K562 (cell line): Measurements from ENCODE around the gene GRID2IP. TPM values are rescaled to one million over a fixed set of nuclear protein-coding genes. Genes with fewer than 3 reads are reported as not detected.

ENCODE experiments used
- CBX3 ChIP-seq, 2 experiments: IDR thresholded peaks; 1 replicate in 1 of 2; 2 replicates in 1 of 2; pipeline ENCODE4 v1.6.1; 2012; ENCODE audit warnings: inconsistent platforms in 2 of 2, low read length in 2 of 2, borderline replicate concordance in 1 of 2, control low read depth in 1 of 2
- CREB3L1 ChIP-seq: fragments of 450-650 bp; IDR thresholded peaks from 2 replicates; pipeline ENCODE4 v1.6.1; 2014; ENCODE audit warnings: low read depth, mild to moderate bottlenecking, moderate library complexity, borderline replicate concordance
- CREB5 ChIP-seq: fragments of 250-450 bp; sonication (Bioruptor Pico); IDR thresholded peaks from 2 replicates; pipeline ENCODE4 v1.5.0; 2020; ENCODE audit warnings: mild to moderate bottlenecking
- DACH1 ChIP-seq: fragments of 450-650 bp; IDR thresholded peaks from 2 replicates; pipeline ENCODE4 v1.6.1; 2018; ENCODE audit not compliant: partially characterized antibody
- HOXB6 ChIP-seq: fragments of 250-450 bp; sonication (Bioruptor Pico); IDR thresholded peaks from 2 replicates; pipeline ENCODE4 v1.5.1; 2022; ENCODE audit warnings: mild to moderate bottlenecking, borderline replicate concordance
- KAT8 ChIP-seq: fragments of 450-650 bp; IDR thresholded peaks from 2 replicates; pipeline ENCODE4 v1.6.1; 2016; ENCODE audit warnings: low read depth, mild to moderate bottlenecking
- L3MBTL2 ChIP-seq: fragments of 450-650 bp; IDR thresholded peaks from 2 replicates; pipeline ENCODE4 v1.6.1; 2016; ENCODE audit warnings: mild to moderate bottlenecking, moderate library complexity
- MEIS2 ChIP-seq: fragments of 450-650 bp; IDR thresholded peaks from 2 replicates; pipeline ENCODE4 v1.6.1; 2014; ENCODE audit warnings: mild to moderate bottlenecking; ENCODE audit not compliant: partially characterized antibody
- NR1H2 ChIP-seq: sonication (generic); formaldehyde crosslinking; IDR thresholded peaks from 2 replicates; pipeline ENCODE4 v1.4.0; 2020; ENCODE audit warnings: mild to moderate bottlenecking, missing genetic modification reagents
- PTBP1 ChIP-seq: fragments of 200-400 bp; formaldehyde crosslinking; IDR thresholded peaks from 2 replicates; pipeline ENCODE4 v1.6.1; 2017; ENCODE audit warnings: low read depth, low read length
- SP2 ChIP-seq: IDR thresholded peaks from 2 replicates; pipeline ENCODE4 v1.6.1; 2011; ENCODE audit warnings: mild to moderate bottlenecking, low read depth, low read length, moderate library complexity; ENCODE audit not compliant: poor library complexity, severe bottlenecking; ENCODE audit errors: extremely low read depth
- TAF15 ChIP-seq: fragments of 200-400 bp; formaldehyde crosslinking; IDR thresholded peaks from 2 replicates; pipeline ENCODE4 v1.6.1; 2017; ENCODE audit warnings: mild to moderate bottlenecking, low read depth, low read length, moderate library complexity
- TAL1 ChIP-seq: fragments of 450-650 bp; IDR thresholded peaks from 2 replicates; pipeline ENCODE4 v1.6.1; 2016; ENCODE audit warnings: mild to moderate bottlenecking
- TFE3 ChIP-seq: fragments of 450-650 bp; formaldehyde crosslinking; IDR thresholded peaks from 2 replicates; pipeline ENCODE4 v1.4.0; 2020; ENCODE audit warnings: mild to moderate bottlenecking, mixed read lengths
- ZFP30 ChIP-seq: fragments of 250-450 bp; sonication (Bioruptor Pico); IDR thresholded peaks from 2 replicates; pipeline ENCODE4 v1.8.0; 2022; ENCODE audit warnings: moderate library complexity, mild to moderate bottlenecking, inconsistent platforms, borderline replicate concordance
- ZNF143 ChIP-seq: sonication (generic); formaldehyde crosslinking; IDR thresholded peaks from 2 replicates; pipeline ENCODE4 v1.9.0; 2022; ENCODE audit warnings: mild to moderate bottlenecking, missing genetic modification reagents
- ZNF589 ChIP-seq: fragments of 200-800 bp; sonication (Bioruptor generic); IDR thresholded peaks from 2 replicates; pipeline ENCODE4 v1.6.1; 2016; ENCODE audit warnings: low read depth, missing genetic modification characterization, missing compliant biosample characterization
- ZNF77 ChIP-seq: fragments of 250-450 bp; sonication (Bioruptor Pico); IDR thresholded peaks from 2 replicates; pipeline ENCODE4 v1.5.0; 2020
- ZNF79 ChIP-seq: fragments of 250-450 bp; sonication (Bioruptor Pico); IDR thresholded peaks from 2 replicates; pipeline ENCODE4 v1.4.0; 2020; ENCODE audit warnings: low read depth, mild to moderate bottlenecking, moderate library complexity
- polyA plus RNA-seq, 8 experiments: library from polyadenylated mRNA; depleted of rRNA in 4 of 8; stranded (reverse) in 5 of 8; unstranded in 3 of 8; fragments of >200 nt; fragmentation: Nextera tagmentation in 2 of 8; fragmentation: Illumina TruSeq in 1 of 8; extraction: Ambion mirVana in 2 of 8; extraction: Trizol in 1 of 8; gene quantifications; 2 replicates each; pipeline versions ENCODE4 v1.2.1 to v1.2.3, GENCODE V29; 2011 to 2014; ENCODE audit warnings: inconsistent platforms in 1 of 8, missing spikeins in 1 of 8
- total RNA-seq, 7 experiments: library from RNA; depleted of rRNA in 6 of 7; stranded (reverse); fragments of >200 nt in 6 of 7; fragmentation: Illumina TruSeq in 2 of 7; extraction: Trizol in 2 of 7; gene quantifications; 2 replicates each; pipeline versions ENCODE4 v1.2.1 to v1.2.3, GENCODE V29; 2011 to 2021; ENCODE audit warnings: low replicate concordance in 1 of 7
- TF ChIP-seq, protein P1 (sequence below): sonication (generic); formaldehyde crosslinking; IDR thresholded peaks from 2 replicates; pipeline ENCODE4 v1.8.1; 2023; ENCODE audit warnings: missing genetic modification reagents, mild to moderate bottlenecking, borderline replicate concordance

Gene GRID2IP
- total and polyA plus RNA-seq, 9 of the 15 experiments (the other 6 are each of a cell fraction or from before 2014, with no cell fraction given): not detected

- TF ChIP-seq, protein P1, sequence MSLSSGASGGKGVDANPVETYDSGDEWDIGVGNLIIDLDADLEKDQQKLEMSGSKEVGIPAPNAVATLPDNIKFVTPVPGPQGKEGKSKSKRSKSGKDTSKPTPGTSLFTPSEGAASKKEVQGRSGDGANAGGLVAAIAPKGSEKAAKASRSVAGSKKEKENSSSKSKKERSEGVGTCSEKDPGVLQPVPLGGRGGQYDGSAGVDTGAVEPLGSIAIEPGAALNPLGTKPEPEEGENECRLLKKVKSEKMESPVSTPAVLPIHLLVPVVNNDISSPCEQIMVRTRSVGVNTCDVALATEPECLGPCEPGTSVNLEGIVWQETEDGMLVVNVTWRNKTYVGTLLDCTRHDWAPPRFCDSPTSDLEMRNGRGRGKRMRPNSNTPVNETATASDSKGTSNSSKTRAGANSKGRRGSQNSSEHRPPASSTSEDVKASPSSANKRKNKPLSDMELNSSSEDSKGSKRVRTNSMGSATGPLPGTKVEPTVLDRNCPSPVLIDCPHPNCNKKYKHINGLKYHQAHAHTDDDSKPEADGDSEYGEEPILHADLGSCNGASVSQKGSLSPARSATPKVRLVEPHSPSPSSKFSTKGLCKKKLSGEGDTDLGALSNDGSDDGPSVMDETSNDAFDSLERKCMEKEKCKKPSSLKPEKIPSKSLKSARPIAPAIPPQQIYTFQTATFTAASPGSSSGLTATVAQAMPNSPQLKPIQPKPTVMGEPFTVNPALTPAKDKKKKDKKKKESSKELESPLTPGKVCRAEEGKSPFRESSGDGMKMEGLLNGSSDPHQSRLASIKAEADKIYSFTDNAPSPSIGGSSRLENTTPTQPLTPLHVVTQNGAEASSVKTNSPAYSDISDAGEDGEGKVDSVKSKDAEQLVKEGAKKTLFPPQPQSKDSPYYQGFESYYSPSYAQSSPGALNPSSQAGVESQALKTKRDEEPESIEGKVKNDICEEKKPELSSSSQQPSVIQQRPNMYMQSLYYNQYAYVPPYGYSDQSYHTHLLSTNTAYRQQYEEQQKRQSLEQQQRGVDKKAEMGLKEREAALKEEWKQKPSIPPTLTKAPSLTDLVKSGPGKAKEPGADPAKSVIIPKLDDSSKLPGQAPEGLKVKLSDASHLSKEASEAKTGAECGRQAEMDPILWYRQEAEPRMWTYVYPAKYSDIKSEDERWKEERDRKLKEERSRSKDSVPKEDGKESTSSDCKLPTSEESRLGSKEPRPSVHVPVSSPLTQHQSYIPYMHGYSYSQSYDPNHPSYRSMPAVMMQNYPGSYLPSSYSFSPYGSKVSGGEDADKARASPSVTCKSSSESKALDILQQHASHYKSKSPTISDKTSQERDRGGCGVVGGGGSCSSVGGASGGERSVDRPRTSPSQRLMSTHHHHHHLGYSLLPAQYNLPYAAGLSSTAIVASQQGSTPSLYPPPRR (CRISPR knock-in tag): peak; percentile 96; the same call in 1 of the 2 replicates
- TF ChIP-seq NR1H2 (CRISPR knock-in tag) (no peak), DACH1 (peak; percentile 89), PTBP1 (no peak), ZNF79 (CRISPR knock-in tag) (no peak), TAL1 (peak; percentile 99), ZNF77 (no peak), CREB5 (CRISPR knock-in tag) (no peak), CBX3 (IDR thresholded peaks at IDR 0.05; ENCODE audit: borderline replicate concordance in 1 of 2, low read length in 2 of 2) (peak in 1 of 2 experiments; percentile 54; a peak in 1 of 3 replicates), KAT8 (no peak), L3MBTL2 (peak; percentile 57; the same call in 1 of the 2 replicates), HOXB6 (CRISPR knock-in tag) (no peak), SP2 (no peak), ZFP30 (no peak), TFE3 (CRISPR knock-in tag) (no peak), TAF15 (no peak), MEIS2 (no peak), ZNF143 (no peak), CREB3L1 (no peak), ZNF589 (peak; percentile 87)
Observed at GRCh38 chr7:6451224-6451705, 100.0 kb downstream of the GRID2IP start (continued).
